SK-N-SH treated with all-trans-retinoic acid at 6 μM for 48 hours (cell line): Measurements from ENCODE around the gene STMN3.

Source experiments
- BACH2 ChIP-seq: fragments of 250-450 bp; sonication (Bioruptor Pico); IDR thresholded peaks from 2 replicates; pipeline ENCODE4 v1.9.0; 2021; ENCODE audit warnings: mild to moderate bottlenecking, borderline replicate concordance
- CREB5 ChIP-seq: fragments of 250-450 bp; sonication (Bioruptor Pico); IDR thresholded peaks from 2 replicates; pipeline ENCODE4 v1.5.1; 2020; ENCODE audit warnings: low read depth, mild to moderate bottlenecking, moderate library complexity
- CSRNP3 ChIP-seq: fragments of 250-450 bp; sonication (Bioruptor Pico); IDR thresholded peaks from 2 replicates; pipeline ENCODE4 v1.5.1; 2021; ENCODE audit warnings: mild to moderate bottlenecking, moderate library complexity
- GLIS3 ChIP-seq: fragments of 250-450 bp; sonication (Bioruptor Pico); IDR thresholded peaks from 2 replicates; pipeline ENCODE4 v1.5.0; 2020; ENCODE audit warnings: mild to moderate bottlenecking, moderate library complexity
- ISL1 ChIP-seq: fragments of 250-450 bp; sonication (Bioruptor Pico); IDR thresholded peaks from 2 replicates; pipeline ENCODE4 v2.1.2; 2022; ENCODE audit warnings: mild to moderate bottlenecking, moderate library complexity
- OSR1 ChIP-seq: fragments of 250-450 bp; sonication (Bioruptor Pico); IDR thresholded peaks from 2 replicates; pipeline ENCODE4 v1.8.0; 2022; ENCODE audit warnings: moderate library complexity, mild to moderate bottlenecking, inconsistent platforms
- PATZ1 ChIP-seq: fragments of 250-450 bp; sonication (Bioruptor Pico); IDR thresholded peaks from 2 replicates; pipeline ENCODE4 v1.8.0; 2020; ENCODE audit warnings: mild to moderate bottlenecking, moderate library complexity, borderline replicate concordance
- RARB ChIP-seq: fragments of 250-450 bp; sonication (Bioruptor Pico); IDR thresholded peaks from 2 replicates; pipeline ENCODE4 v1.8.0; 2021; ENCODE audit warnings: mild to moderate bottlenecking, moderate library complexity
- TOX ChIP-seq: fragments of 250-450 bp; sonication (Bioruptor Pico); IDR thresholded peaks from 2 replicates; pipeline ENCODE4 v1.8.0; 2021; ENCODE audit warnings: mild to moderate bottlenecking, moderate library complexity, borderline replicate concordance
- ZFP3 ChIP-seq: fragments of 250-450 bp; sonication (Bioruptor Pico); IDR thresholded peaks from 2 replicates; pipeline ENCODE4 v1.5.0; 2020; ENCODE audit warnings: mild to moderate bottlenecking, moderate library complexity
- ZFP30 ChIP-seq: fragments of 450-650 bp; formaldehyde crosslinking; IDR thresholded peaks from 2 replicates; pipeline ENCODE4 v1.5.0; 2022; ENCODE audit warnings: mild to moderate bottlenecking, moderate library complexity
- ZNF565 ChIP-seq: fragments of 450-650 bp; formaldehyde crosslinking; conservative IDR thresholded peaks from 2 replicates; pipeline ENCODE4 v1.5.0; 2020; ENCODE audit warnings: low read depth, mild to moderate bottlenecking, moderate library complexity
- ZNF70 ChIP-seq: fragments of 450-650 bp; formaldehyde crosslinking; IDR thresholded peaks from 2 replicates; pipeline ENCODE4 v1.5.0; 2020; ENCODE audit warnings: mild to moderate bottlenecking, moderate library complexity
- ZNF8 ChIP-seq: fragments of 450-650 bp; formaldehyde crosslinking; IDR thresholded peaks from 2 replicates; pipeline ENCODE4 v1.5.0; 2020; ENCODE audit warnings: mild to moderate bottlenecking, moderate library complexity

- TF ChIP-seq ISL1 (no peak), PATZ1 (CRISPR knock-in tag) (no peak), ZNF8 (no peak), GLIS3 (CRISPR knock-in tag) (no peak), TOX (no peak), RARB (no peak), CSRNP3 (no peak), BACH2 (CRISPR knock-in tag) (no peak), ZFP3 (no peak), CREB5 (CRISPR knock-in tag) (no peak), ZFP30 (CRISPR knock-in tag) (no peak), ZNF70 (CRISPR knock-in tag) (no peak), OSR1 (CRISPR knock-in tag) (no peak), ZNF565 (CRISPR knock-in tag) (no peak)
Measured at GRCh38 chr20:63617092-63617875, 35.9 kb downstream of the STMN3 start.
